Fibroblast of villous mesenchyme (primary cell): ENCODE data around the gene STIM1. TPM values are rescaled to one million over a fixed set of nuclear protein-coding genes. Genes with fewer than 3 reads are reported as not detected.

Experiments
- DNase-seq: peaks from one replicate; pipeline ENCODE4 v3.0.0-alpha.2; 2010; ENCODE audit warnings: low read depth
- H3K4me3 ChIP-seq: 2 replicates; pipeline ENCODE4 v1.5.1; 2011; ENCODE audit warnings: low read depth, mild to moderate bottlenecking, low read length
- total RNA-seq: library from RNA; depleted of rRNA; stranded (reverse); fragments of >200 nt; gene quantifications from 2 replicates; pipeline ENCODE4 v1.2.3, GENCODE V29; 2012
- TF ChIP-seq, protein P1 (sequence below): IDR thresholded peaks from 2 replicates; pipeline ENCODE4 v1.5.1; 2012; ENCODE audit warnings: low read depth, mild to moderate bottlenecking, low read length; ENCODE audit not compliant: insufficient read depth

Gene STIM1
- total RNA-seq, 1 donor = 36.7 TPM

DNA sequence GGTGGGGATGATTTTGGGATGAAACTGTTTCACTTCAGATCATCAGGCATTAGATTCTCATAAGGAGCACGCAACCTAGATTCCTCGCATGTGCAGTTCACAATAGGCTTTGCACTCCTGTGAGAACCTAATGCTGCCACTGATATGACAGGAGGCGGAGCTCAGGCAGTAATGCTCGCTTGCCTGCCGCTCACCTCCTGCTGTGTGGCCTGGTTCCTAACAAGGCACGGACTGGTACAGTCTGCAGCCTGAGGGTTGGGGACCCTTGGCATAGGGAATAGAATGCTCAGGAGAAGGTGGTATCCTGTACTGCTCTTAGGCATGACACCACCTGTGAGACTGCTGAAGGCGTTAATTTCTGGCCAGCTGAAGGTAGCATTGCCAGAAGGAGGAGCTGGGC is 47.0 kb downstream of the STIM1 start:
- TF ChIP-seq, protein P1, sequence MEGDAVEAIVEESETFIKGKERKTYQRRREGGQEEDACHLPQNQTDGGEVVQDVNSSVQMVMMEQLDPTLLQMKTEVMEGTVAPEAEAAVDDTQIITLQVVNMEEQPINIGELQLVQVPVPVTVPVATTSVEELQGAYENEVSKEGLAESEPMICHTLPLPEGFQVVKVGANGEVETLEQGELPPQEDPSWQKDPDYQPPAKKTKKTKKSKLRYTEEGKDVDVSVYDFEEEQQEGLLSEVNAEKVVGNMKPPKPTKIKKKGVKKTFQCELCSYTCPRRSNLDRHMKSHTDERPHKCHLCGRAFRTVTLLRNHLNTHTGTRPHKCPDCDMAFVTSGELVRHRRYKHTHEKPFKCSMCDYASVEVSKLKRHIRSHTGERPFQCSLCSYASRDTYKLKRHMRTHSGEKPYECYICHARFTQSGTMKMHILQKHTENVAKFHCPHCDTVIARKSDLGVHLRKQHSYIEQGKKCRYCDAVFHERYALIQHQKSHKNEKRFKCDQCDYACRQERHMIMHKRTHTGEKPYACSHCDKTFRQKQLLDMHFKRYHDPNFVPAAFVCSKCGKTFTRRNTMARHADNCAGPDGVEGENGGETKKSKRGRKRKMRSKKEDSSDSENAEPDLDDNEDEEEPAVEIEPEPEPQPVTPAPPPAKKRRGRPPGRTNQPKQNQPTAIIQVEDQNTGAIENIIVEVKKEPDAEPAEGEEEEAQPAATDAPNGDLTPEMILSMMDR = no peak
- DNase-seq = no peak
- H3K4me3 ChIP-seq = no peak overlapping the region

DNA sequence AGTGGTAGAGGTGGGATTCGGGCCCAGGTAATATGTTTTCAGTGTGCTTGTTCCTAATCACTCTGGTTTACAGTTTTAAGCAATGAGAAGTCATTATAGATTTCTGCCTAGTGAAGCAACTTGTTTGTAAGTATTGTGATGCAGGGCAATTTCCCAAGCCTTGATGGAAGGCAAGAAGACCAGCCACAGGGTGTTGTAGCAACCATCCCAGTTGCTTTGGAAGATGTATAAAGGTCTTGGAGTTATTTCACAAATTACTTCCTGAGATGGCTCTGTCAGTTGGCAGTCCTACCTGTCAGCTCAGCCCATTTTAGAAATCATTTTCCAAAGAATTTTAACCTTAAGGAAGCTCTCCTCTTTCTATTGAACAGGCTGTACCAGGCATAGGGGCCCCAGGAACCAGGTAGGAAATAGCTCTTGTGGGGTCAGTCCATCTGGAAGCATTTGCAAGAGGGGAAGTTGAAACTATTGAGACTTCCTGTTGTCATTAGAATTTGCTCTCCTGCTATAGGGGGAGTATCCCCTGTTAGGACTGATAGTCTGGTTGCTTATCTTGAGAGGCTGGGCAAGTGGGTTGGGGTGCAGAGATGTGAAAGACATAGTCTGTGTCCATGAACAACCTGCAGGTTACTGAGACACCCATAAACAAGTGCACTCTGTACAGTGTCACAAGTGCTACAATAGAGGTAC is 47.9 kb downstream of the STIM1 start:
- TF ChIP-seq, protein P1 = no peak
- no peak for DNase-seq
- no peak overlapping the region for H3K4me3 ChIP-seq

DNA sequence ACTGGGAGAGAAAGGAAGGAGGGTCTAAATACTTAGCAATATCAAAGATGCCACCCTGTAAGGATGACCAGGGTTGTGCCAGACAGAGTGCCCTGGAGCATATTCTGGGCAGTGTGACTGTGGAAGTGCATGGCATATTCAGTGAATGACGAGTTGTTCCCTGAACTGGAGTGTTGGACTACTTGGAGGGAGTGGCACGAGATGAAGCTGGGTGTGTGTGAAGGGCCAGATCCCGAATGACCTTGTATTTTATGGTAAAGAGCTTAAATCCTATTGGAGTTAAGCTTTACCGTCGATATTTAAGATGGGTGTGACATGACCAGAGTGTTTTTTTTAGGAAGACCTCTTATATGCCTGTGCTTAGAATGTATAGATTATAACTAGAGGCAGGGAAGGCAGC is 48.8 kb downstream of the STIM1 start:
- no peak overlapping the region for H3K4me3 ChIP-seq
- TF ChIP-seq, protein P1 = no peak
- DNase-seq = no peak

DNA sequence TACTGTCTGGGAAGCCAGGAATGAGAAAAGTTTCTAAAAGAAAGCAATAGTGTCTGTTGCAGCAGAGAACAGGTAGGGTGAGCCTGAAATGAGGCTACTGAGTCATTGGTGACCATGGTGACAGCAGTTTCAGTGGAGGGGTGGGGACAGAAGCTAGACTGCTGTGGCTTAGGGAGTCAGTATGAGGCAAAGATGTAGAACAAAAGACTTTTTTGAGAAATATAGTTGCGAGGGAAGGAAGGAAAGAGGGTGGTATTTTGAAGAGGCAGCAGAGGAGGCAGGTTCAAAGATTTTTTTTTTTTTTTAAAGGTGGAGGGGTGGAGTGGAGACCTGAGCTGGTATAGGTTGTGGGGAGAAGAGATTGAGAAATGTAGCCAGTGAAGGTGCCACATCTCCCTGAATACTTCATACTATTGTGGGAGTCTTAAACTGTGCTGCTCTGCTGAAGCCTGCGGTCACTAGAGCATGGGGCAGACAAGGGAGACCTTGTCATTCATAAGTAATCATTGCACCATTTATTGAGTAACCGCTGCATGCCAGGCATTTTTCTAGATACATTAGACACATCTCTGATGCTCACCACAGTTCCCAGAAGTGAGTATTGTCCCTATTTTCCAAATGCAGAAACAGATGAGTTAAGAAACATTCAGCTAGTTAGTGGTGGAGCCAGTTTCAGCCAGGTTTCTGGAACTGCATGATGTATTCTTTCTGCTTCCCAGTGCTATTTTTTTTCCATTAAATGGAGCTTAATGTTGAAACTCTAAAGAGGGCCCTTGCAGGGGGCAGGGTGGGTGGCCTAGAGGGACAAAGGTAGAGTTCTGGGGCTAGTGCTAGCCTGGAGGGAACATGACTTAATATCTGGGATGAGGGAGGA is 49.9 kb downstream of the STIM1 start:
- DNase-seq = peak; percentile 84
- H3K4me3 ChIP-seq = no peak overlapping the region
- TF ChIP-seq, protein P1 = no peak

DNA sequence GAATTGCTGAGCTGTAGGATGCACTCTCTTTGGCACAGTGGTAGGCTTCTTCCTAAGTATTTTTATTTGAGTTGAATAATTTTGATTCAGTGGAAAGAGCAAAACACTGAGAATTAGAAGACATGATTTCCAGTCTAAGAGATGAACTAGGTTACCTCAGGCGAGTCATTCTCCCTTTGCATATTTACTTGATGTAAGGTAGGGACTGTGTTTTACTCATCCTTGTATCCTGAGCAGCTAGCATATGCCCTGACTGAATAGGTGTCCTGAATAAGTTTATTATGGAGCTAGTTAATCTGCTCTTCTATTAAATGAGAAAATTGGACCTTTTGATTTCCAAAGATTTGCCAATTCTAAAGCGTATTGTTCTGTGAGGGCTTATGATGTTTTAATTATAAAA is 50.7 kb downstream of the STIM1 start:
- TF ChIP-seq, protein P1 = no peak
- H3K4me3 ChIP-seq = no peak overlapping the region
- DNase-seq = no peak

DNA sequence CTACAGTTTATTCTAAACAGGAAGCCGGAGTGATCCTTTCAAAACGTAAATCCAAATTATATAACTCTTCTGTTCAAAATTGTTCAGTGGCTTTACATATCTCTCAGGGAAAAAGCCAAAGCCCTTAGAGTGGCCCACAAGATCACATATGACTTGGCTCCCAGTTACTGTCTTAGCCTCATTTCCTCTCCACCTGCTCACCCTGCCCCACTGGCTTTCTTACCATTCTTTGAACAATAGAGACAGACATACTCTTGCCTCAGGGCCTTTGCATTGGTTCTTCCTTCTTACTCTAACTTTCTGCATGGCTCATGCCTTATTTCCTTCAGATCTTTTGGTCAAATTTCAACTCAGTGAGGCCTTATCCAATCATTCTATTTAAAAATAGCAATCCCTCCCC is 52.1 kb downstream of the STIM1 start:
- TF ChIP-seq, protein P1 = no peak
- H3K4me3 ChIP-seq = no peak overlapping the region
- no peak for DNase-seq
